HepG2 (cell line): Measurements from ENCODE around the gene SHISA6. TPM values are rescaled to one million over a fixed set of nuclear protein-coding genes. Genes with fewer than 3 reads are reported as not detected.

Experiments
- ATAC-seq: fragments of 200-7000 bp; cut with Tn5 transposase; 3 replicates; pipeline ENCODE4 v1.9.1; 2020; ENCODE audit warnings: mild to moderate bottlenecking, moderate library complexity
- BruUV-seq: library from RNA; stranded (reverse); fragments of 400-500 nt; replicated peaks from 2 replicates; lab custom pipeline; 2021; lab: Mats Ljungman, UMichigan
- CTCF ChIA-PET: fragments of 300-600 bp; formaldehyde crosslinking; extraction: SDS; loops from one replicate; lab custom pipeline; 2021; ENCODE audit warnings: low total read pairs, inconsistent platforms, low intra/inter-chr PET ratio; lab: Yijun Ruan, JAX
- POLR2A ChIA-PET: fragments of 350-600 bp; sonication (Branson Sonifier 250); formaldehyde crosslinking; loops from one replicate; lab custom pipeline; 2020; ENCODE audit warnings: antibody characterized with exemption, inconsistent platforms; lab: Yijun Ruan, JAX
- DNase-seq: peaks from one replicate; pipeline ENCODE4 v3.0.0-alpha.2; 2015; ENCODE audit warnings: low spot score
- FAIRE-seq: peaks from 3 replicates; lab custom pipeline; 2011; peaks lifted over from hg19 to GRCh38; lab: Jason Lieb, UNC
- H2AFZ ChIP-seq: one replicate; pipeline ENCODE4 v1.6.1; 2011; ENCODE audit warnings: low read length, inconsistent platforms
- H3K27ac ChIP-seq: fragments of 300-600 bp; 3 replicates; pipeline ENCODE4 v1.8.0; 2011; ENCODE audit warnings: mixed run types, mild to moderate bottlenecking, mixed read lengths, low read length, inconsistent platforms; ENCODE audit not compliant: insufficient read depth; ENCODE audit errors: extremely low read length
- H3K27me3 ChIP-seq, 2 experiments: fragments of 200-600 bp in 1 of 2; 2 replicates in 1 of 2; 3 replicates in 1 of 2; pipeline versions ENCODE4 v1.6.0 to v1.8.0; 2011; ENCODE audit warnings: low read length in 2 of 2, mild to moderate bottlenecking in 2 of 2, moderate library complexity in 2 of 2, inconsistent platforms in 1 of 2; ENCODE audit not compliant: insufficient read depth in 2 of 2, control insufficient read depth in 1 of 2
- H3K36me3 ChIP-seq, 2 experiments: fragments of 200-600 bp in 1 of 2; replicated peaks in 1 of 2; 2 replicates in 1 of 2; 3 replicates in 1 of 2; pipeline versions ENCODE4 v1.5.1 to v1.8.0; 2011; ENCODE audit warnings: low read length in 2 of 2, inconsistent platforms in 1 of 2; ENCODE audit not compliant: insufficient read depth in 2 of 2, control insufficient read depth in 1 of 2
- H3K4me1 ChIP-seq: 2 replicates; pipeline ENCODE4 v1.5.1; 2012; ENCODE audit warnings: low read length, inconsistent platforms; ENCODE audit not compliant: insufficient read depth
- H3K4me2 ChIP-seq: 2 replicates; pipeline ENCODE4 v1.6.0; 2011; ENCODE audit warnings: low read depth, low read length, inconsistent platforms
- H3K4me3 ChIP-seq, 3 experiments: fragments of 200-600 bp in 1 of 3; sonication (generic), shearing (Covaris generic) in 1 of 3; replicated peaks in 1 of 3; 2 replicates each; pipeline ENCODE4 v1.5.1; 2011 to 2016; ENCODE audit warnings: low read length in 3 of 3, inconsistent platforms in 2 of 3, low read depth in 2 of 3, mild to moderate bottlenecking in 2 of 3, control low read depth in 1 of 3, mixed read lengths in 1 of 3; ENCODE audit not compliant: insufficient read depth in 1 of 3
- H3K79me2 ChIP-seq: one replicate; pipeline ENCODE4 v1.6.1; 2011; ENCODE audit warnings: low read length, inconsistent platforms; ENCODE audit not compliant: insufficient read depth
- H3K9ac ChIP-seq: 2 replicates; pipeline ENCODE4 v1.6.0; 2011; ENCODE audit warnings: mild to moderate bottlenecking, low read depth, low read length, inconsistent platforms; ENCODE audit not compliant: insufficient read depth
- H3K9me3 ChIP-seq: 2 replicates; pipeline ENCODE4 v1.5.1; 2012; ENCODE audit warnings: mild to moderate bottlenecking, low read length
- H4K20me1 ChIP-seq: 2 replicates; pipeline ENCODE4 v1.6.0; 2011; ENCODE audit warnings: inconsistent platforms, mild to moderate bottlenecking, low read length, moderate library complexity; ENCODE audit not compliant: insufficient read depth
- ATF2 ChIP-seq: sonication (generic); formaldehyde crosslinking; IDR thresholded peaks from 2 replicates; pipeline ENCODE4 v1.4.0; 2020; ENCODE audit warnings: missing genetic modification reagents
- DPF2 ChIP-seq: sonication (generic); formaldehyde crosslinking; IDR thresholded peaks from 2 replicates; pipeline ENCODE4 v1.4.0; 2020; ENCODE audit warnings: mild to moderate bottlenecking, low read depth, missing genetic modification reagents, borderline replicate concordance
- PAF1 ChIP-seq: IDR thresholded peaks from 2 replicates; pipeline ENCODE4 v1.6.1; 2016; ENCODE audit warnings: missing genetic modification reagents, missing compliant biosample characterization
- PHF8 ChIP-seq: sonication (generic); formaldehyde crosslinking; IDR thresholded peaks from 2 replicates; pipeline ENCODE4 v1.5.0; 2020; ENCODE audit warnings: missing genetic modification reagents
- POLR2AphosphoS5 ChIP-seq: IDR thresholded peaks from 2 replicates; pipeline ENCODE4 v1.6.1; 2012; ENCODE audit warnings: low read depth, low read length
- RBFOX2 ChIP-seq: fragments of 200-400 bp; formaldehyde crosslinking; IDR thresholded peaks from 2 replicates; pipeline ENCODE4 v1.6.1; 2017; ENCODE audit warnings: low read depth, mild to moderate bottlenecking, low read length
- SIN3B ChIP-seq: fragments of 150-350 bp; IDR thresholded peaks from 2 replicates; pipeline ENCODE4 v1.6.1; 2014; ENCODE audit warnings: low read length
- SYNCRIP ChIP-seq: fragments of 200-400 bp; formaldehyde crosslinking; IDR thresholded peaks from 2 replicates; pipeline ENCODE4 v1.6.1; 2018; ENCODE audit warnings: mild to moderate bottlenecking, low read depth, low read length; ENCODE audit not compliant: insufficient read depth
- ZBTB7B ChIP-seq: sonication (generic); formaldehyde crosslinking; IDR thresholded peaks from 2 replicates; pipeline ENCODE4 v1.4.0; 2020; ENCODE audit warnings: missing genetic modification reagents
- ZC3H13 ChIP-seq: sonication (generic); formaldehyde crosslinking; IDR thresholded peaks from 2 replicates; pipeline ENCODE4 v1.8.1; 2023; ENCODE audit warnings: mild to moderate bottlenecking, missing genetic modification reagents, moderate library complexity
- ZNF30 ChIP-seq: sonication (generic); formaldehyde crosslinking; IDR thresholded peaks from 2 replicates; pipeline ENCODE4 v1.5.0; 2020; ENCODE audit warnings: mild to moderate bottlenecking, missing genetic modification reagents
- ZNF354B ChIP-seq: sonication (generic); formaldehyde crosslinking; IDR thresholded peaks from 2 replicates; pipeline ENCODE4 v1.8.0; 2022; ENCODE audit warnings: mild to moderate bottlenecking, missing genetic modification reagents
- ZNF367 ChIP-seq: sonication (generic); formaldehyde crosslinking; IDR thresholded peaks from 2 replicates; pipeline ENCODE4 v1.4.0; 2020; ENCODE audit warnings: missing genetic modification reagents, borderline replicate concordance
- ZNF432 ChIP-seq: sonication (generic); formaldehyde crosslinking; IDR thresholded peaks from 2 replicates; pipeline ENCODE4 v1.5.0; 2020; ENCODE audit warnings: missing genetic modification reagents, mild to moderate bottlenecking, borderline replicate concordance
- ZNF460 ChIP-seq: sonication (generic); formaldehyde crosslinking; IDR thresholded peaks from 2 replicates; pipeline ENCODE4 v1.5.1; 2020; ENCODE audit warnings: missing genetic modification reagents, mild to moderate bottlenecking, borderline replicate concordance
- ZNF629 ChIP-seq: sonication (generic); formaldehyde crosslinking; conservative IDR thresholded peaks from 2 replicates; pipeline ENCODE4 v1.5.0; 2020; ENCODE audit warnings: missing genetic modification reagents
- ZNF776 ChIP-seq: sonication (generic); formaldehyde crosslinking; IDR thresholded peaks from 2 replicates; pipeline ENCODE4 v1.4.0; 2020; ENCODE audit warnings: mild to moderate bottlenecking, missing genetic modification reagents
- ZNF816 ChIP-seq: sonication (generic); formaldehyde crosslinking; IDR thresholded peaks from 2 replicates; pipeline ENCODE4 v1.8.0; 2022; ENCODE audit warnings: missing genetic modification reagents, mild to moderate bottlenecking, borderline replicate concordance
- WGBS: methylation state at CpG from one replicate; pipeline ENCODE4 v1.1.6; 2017; ENCODE audit warnings: low lambda C conversion rate; 5-methylcytosine and 5-hydroxymethylcytosine counted together
- in situ Hi-C: cut with HindIII; loops from 2 replicates; pipeline ENCODE4 v1.10.0; 2017; ENCODE audit warnings: low pct_unique_long_range_greater_than_20kb; ENCODE audit not compliant: extremely low pct_ligation_motif_present
- intact Hi-C: fragments of 100-400 bp; cut with micrococcal nuclease; formaldehyde crosslinking; loops from one replicate; pipeline ENCODE4 v1.10.0; 2022; ENCODE audit not compliant: unreplicated experiment
- polyA plus RNA-seq, 8 experiments: library from polyadenylated mRNA; depleted of rRNA in 3 of 8; stranded (reverse) in 7 of 8; unstranded in 1 of 8; fragments of >200 nt; fragmentation: Illumina TruSeq in 4 of 8; extraction: Trizol in 4 of 8; gene quantifications; 2 replicates each; pipeline versions ENCODE4 v1.2.1 to v1.2.3, GENCODE V29; 2011 to 2016; ENCODE audit warnings: low read depth in 4 of 8, missing spikeins in 1 of 8, mixed read lengths in 1 of 8; ENCODE audit not compliant: insufficient read depth in 1 of 8
- total RNA-seq, 5 experiments: library from RNA; depleted of rRNA; stranded (reverse); fragments of >200 nt; fragmentation: Illumina TruSeq; extraction: Trizol; gene quantifications; 2 replicates each; pipeline ENCODE4 v1.2.3, GENCODE V29; 2016; ENCODE audit warnings: low read depth in 1 of 5

SHISA6 gene
- total and polyA plus RNA-seq, 2 of the 13 experiments (the other 11 are each of a cell fraction or from before 2014, with no cell fraction given): not detected

- FAIRE-seq (no peak), DNase-seq (no peak), ATAC-seq (no peak)
- Histone ChIP-seq H3K36me3 (no peaks in the 10 kb centered on the region), H3K27ac (no peak overlapping the region), H4K20me1 (no peaks in the 10 kb centered on the region), H3K4me3 (no peak overlapping the region), H3K4me2 (no peak overlapping the region), H3K27me3 (no peaks in the 10 kb centered on the region), H3K9ac (no peak overlapping the region), H3K4me1 (no peaks in the 10 kb centered on the region), H3K9me3 (no peaks in the 10 kb centered on the region), H2AFZ (no peak overlapping the region), H3K79me2 (no peaks in the 10 kb centered on the region)
- WGBS: 5% methylated on average over 3 of the region's 3 CpGs
- no TSS peak for BruUV-seq
- ChIA-PET CTCF (no interaction called here), POLR2A (no interaction called here)
- in situ Hi-C loops: no loop called here
- TF ChIP-seq ZNF816: no peak
- TF ChIP-seq ZNF776 (CRISPR knock-in tag): no peak
- no peak for TF ChIP-seq ZNF432 (CRISPR knock-in tag)
- no peak for TF ChIP-seq DPF2
- no peak for TF ChIP-seq ZNF354B (CRISPR knock-in tag)
- TF ChIP-seq POLR2AphosphoS5: no peak
- TF ChIP-seq ZNF629 (CRISPR knock-in tag): no peak
- TF ChIP-seq SYNCRIP: no peak
- no peak for TF ChIP-seq ATF2 (CRISPR knock-in tag)
- TF ChIP-seq PHF8 (CRISPR knock-in tag): no peak
- no peak for TF ChIP-seq RBFOX2
- TF ChIP-seq ZC3H13 (CRISPR knock-in tag): no peak
- TF ChIP-seq ZNF460 (CRISPR knock-in tag): no peak
- TF ChIP-seq ZNF30 (CRISPR knock-in tag): no peak
- no peak for TF ChIP-seq SIN3B
- TF ChIP-seq PAF1 (CRISPR knock-in tag): no peak
- no peak for TF ChIP-seq ZBTB7B (CRISPR knock-in tag)
- no peak for TF ChIP-seq ZNF367
- intact Hi-C loops: no loop called here
These were observed 177.3 kb downstream of the SHISA6 start for GRCh38 chr17:11418342-11418741.
